WERI-Rb-1 (cell line): ENCODE data around the gene SCG2.

Experiments
- DNase-seq: peaks from one replicate; pipeline ENCODE4 v3.0.0-alpha.2; 2020
- H3K27ac ChIP-seq: fragments of 250-450 bp; sonication (Bioruptor Pico); 2 replicates; pipeline ENCODE4 v1.5.1; 2020; ENCODE audit warnings: mild to moderate bottlenecking, moderate library complexity
- H3K27me3 ChIP-seq: fragments of 250-450 bp; sonication (Bioruptor Pico); 2 replicates; pipeline ENCODE4 v1.5.1; 2021; ENCODE audit warnings: mild to moderate bottlenecking, low read depth, moderate library complexity; ENCODE audit not compliant: insufficient read depth, severe bottlenecking
- H3K36me3 ChIP-seq: fragments of 250-450 bp; sonication (Bioruptor Pico); 2 replicates; pipeline ENCODE4 v1.5.1; 2020; ENCODE audit warnings: mild to moderate bottlenecking, moderate library complexity
- H3K4me3 ChIP-seq: 2 replicates; pipeline ENCODE4 v1.5.1; 2011; ENCODE audit warnings: low read depth, mild to moderate bottlenecking, control low read depth, low read length
- H3K9me3 ChIP-seq: fragments of 250-450 bp; sonication (Bioruptor Pico); 2 replicates; pipeline ENCODE4 v1.5.1; 2021; ENCODE audit warnings: mild to moderate bottlenecking, moderate library complexity; ENCODE audit not compliant: severe bottlenecking
- TF ChIP-seq, protein P1 (sequence below): IDR thresholded peaks from 2 replicates; pipeline ENCODE4 v1.5.1; 2011; ENCODE audit warnings: low read depth, mild to moderate bottlenecking, control low read depth, inconsistent platforms, low read length

SCG2 gene

DNA sequence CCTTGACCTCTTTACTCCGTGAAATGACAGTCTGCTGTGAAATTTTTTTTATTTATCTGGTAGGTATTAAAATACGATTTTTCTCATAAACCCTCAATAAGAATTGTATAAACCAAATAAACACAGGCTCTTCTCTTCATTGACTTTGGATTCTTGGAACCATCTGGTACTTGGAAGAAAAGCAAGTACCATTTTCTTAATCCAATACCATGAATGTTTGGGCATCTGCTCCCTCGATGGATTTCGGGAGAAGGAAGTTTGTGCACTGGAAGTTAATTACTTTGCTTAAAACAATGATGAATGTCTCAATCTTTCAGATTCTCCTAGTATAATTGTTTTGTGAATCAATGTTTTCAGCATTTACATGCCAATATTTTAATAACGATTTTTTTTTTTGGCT is 5.3 kb upstream of the SCG2 start:
- H3K27me3 ChIP-seq: no peaks in the 10 kb centered on the region
- TF ChIP-seq, protein P1, sequence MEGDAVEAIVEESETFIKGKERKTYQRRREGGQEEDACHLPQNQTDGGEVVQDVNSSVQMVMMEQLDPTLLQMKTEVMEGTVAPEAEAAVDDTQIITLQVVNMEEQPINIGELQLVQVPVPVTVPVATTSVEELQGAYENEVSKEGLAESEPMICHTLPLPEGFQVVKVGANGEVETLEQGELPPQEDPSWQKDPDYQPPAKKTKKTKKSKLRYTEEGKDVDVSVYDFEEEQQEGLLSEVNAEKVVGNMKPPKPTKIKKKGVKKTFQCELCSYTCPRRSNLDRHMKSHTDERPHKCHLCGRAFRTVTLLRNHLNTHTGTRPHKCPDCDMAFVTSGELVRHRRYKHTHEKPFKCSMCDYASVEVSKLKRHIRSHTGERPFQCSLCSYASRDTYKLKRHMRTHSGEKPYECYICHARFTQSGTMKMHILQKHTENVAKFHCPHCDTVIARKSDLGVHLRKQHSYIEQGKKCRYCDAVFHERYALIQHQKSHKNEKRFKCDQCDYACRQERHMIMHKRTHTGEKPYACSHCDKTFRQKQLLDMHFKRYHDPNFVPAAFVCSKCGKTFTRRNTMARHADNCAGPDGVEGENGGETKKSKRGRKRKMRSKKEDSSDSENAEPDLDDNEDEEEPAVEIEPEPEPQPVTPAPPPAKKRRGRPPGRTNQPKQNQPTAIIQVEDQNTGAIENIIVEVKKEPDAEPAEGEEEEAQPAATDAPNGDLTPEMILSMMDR: no peak
- H3K4me3 ChIP-seq: no peak overlapping the region
- no peak for DNase-seq
- no peak overlapping the region for H3K27ac ChIP-seq
- H3K36me3 ChIP-seq: no peaks in the 10 kb centered on the region
- no peaks in the 10 kb centered on the region for H3K9me3 ChIP-seq

DNA sequence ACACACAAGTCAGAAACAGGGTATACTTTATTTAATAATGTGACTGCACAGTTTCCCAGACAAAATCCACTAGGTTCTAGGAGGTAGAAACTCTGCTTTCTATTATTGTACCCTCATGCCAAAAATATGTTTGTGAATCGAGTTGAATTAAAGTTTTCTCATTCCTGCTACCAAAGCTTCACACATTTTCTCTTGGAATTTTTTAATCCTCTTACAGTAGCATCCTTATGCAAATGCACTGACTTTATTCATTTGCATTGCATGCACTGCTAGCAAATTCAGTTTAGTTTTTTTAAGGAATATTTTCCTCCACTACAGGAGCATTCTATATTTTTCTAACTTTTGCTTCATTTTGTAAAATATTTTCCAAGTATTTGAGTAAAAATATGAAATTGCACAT is 4.8 kb upstream of the SCG2 start:
- TF ChIP-seq, protein P1: no peak
- no peak overlapping the region for H3K27ac ChIP-seq
- no peaks in the 10 kb centered on the region for H3K9me3 ChIP-seq
- no peaks in the 10 kb centered on the region for H3K36me3 ChIP-seq
- no peaks in the 10 kb centered on the region for H3K27me3 ChIP-seq
- no peak overlapping the region for H3K4me3 ChIP-seq
- DNase-seq: no peak

DNA sequence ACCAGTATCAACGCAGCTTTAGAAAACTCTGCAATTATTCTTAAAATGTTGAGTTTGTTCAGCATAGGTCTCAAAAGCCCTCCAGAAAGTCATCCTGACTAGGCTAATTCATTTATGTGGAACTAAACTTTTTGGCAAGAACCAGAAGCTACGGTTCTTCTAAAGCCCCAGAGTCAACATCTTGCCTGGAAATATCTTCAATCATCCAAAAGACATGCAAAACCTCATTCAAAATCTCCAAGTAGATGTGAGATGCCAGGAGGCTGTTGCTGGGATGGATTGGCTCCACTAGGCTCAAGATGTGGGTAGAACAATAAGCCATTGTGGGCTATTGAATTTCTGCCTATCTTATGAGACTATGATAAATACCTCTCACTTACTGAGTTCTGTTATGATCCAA is 2.1 kb upstream of the SCG2 start:
- Histone ChIP-seq H3K36me3 (no peaks in the 10 kb centered on the region), H3K27me3 (no peaks in the 10 kb centered on the region), H3K4me3 (no peak overlapping the region), H3K9me3 (no peaks in the 10 kb centered on the region), H3K27ac (no peak overlapping the region)
- TF ChIP-seq, protein P1: no peak
- DNase-seq: no peak

- no peak for DNase-seq
- TF ChIP-seq, protein P1: no peak
These were observed 811 bp upstream of the SCG2 start for GRCh38 chr2:223602972-223603371.

GRCh38 chr2:223601018-223601417 is 1.1 kb downstream of the SCG2 start:
- Histone ChIP-seq H3K27ac (no peak overlapping the region), H3K9me3 (no peaks in the 10 kb centered on the region), H3K27me3 (no peaks in the 10 kb centered on the region), H3K36me3 (no peaks in the 10 kb centered on the region), H3K4me3 (no peak overlapping the region)
- TF ChIP-seq, protein P1: no peak
- no peak for DNase-seq

More at GRCh38 chr2:223602972-223603371, 811 bp upstream of the SCG2 start:
- no peaks in the 10 kb centered on the region for H3K27me3 ChIP-seq
- no peaks in the 10 kb centered on the region for H3K36me3 ChIP-seq
- H3K4me3 ChIP-seq: no peak overlapping the region
- H3K27ac ChIP-seq: no peak overlapping the region
- H3K9me3 ChIP-seq: no peaks in the 10 kb centered on the region

- H3K4me3 ChIP-seq: no peak overlapping the region
These were observed 2.4 kb downstream of the SCG2 start for GRCh38 chr2:223599640-223600380.

More at GRCh38 chr2:223599640-223600380, 2.4 kb downstream of the SCG2 start:
- Histone ChIP-seq H3K36me3 (no peaks in the 10 kb centered on the region), H3K9me3 (no peaks in the 10 kb centered on the region), H3K27me3 (no peaks in the 10 kb centered on the region), H3K27ac (no peak overlapping the region)
- TF ChIP-seq, protein P1: no peak
- no peak for DNase-seq
